ENCODE results near the gene FNIP1.

FNIP1 gene

GRCh38 chr5:131607903-131608540 is 188.8 kb downstream of the FNIP1 start:
- H4K20me1 ChIP-seq (ENCODE audit: insufficient read depth, low read length, poor library complexity, severe bottlenecking), result peaks cover 17% of the 10 kb centered on the region

GRCh38 chr5:131607418-131607817 is 189.4 kb downstream of the FNIP1 start:
- H3K4me1 ChIP-seq (ENCODE audit: insufficient read depth, low read length, poor library complexity, severe bottlenecking), result peaks cover 16% of the 10 kb centered on the region
- H3K4me3 ChIP-seq (ENCODE audit: low read length, poor library complexity, severe bottlenecking), result no peak overlapping the region
- TF ChIP-seq EZH2phosphoT487 (IDR thresholded peaks at IDR 0.05; ENCODE audit: borderline replicate concordance), result no peak
- TF ChIP-seq CTCF (conservative IDR thresholded peaks at IDR 0.05; ENCODE audit: low read length), result no peak
- H3K9me3 ChIP-seq (ENCODE audit: insufficient read depth, low read depth, low read length), result no peaks in the 10 kb centered on the region
- no peaks in the 10 kb centered on the region for H3K27me3 ChIP-seq (ENCODE audit: insufficient read depth, low read length, poor library complexity, severe bottlenecking)
- H3F3A ChIP-seq (ENCODE audit: low read depth), result no peaks in the 10 kb centered on the region
- H4K20me1 ChIP-seq (ENCODE audit: insufficient read depth, low read length, poor library complexity, severe bottlenecking), result peaks cover 17% of the 10 kb centered on the region
- H3K9me2 ChIP-seq (replicated peaks; ENCODE audit: low read depth, low read length), result no peaks in the 10 kb centered on the region
- H3K79me2 ChIP-seq (ENCODE audit: insufficient read depth, low read length), result peaks cover 76% of the 10 kb centered on the region
- H3K4me2 ChIP-seq (ENCODE audit: low read depth, low read length, poor library complexity, severe bottlenecking), result no peak overlapping the region
- H2AFZ ChIP-seq (ENCODE audit: low read length), result no peak overlapping the region
- H3K36me3 ChIP-seq (ENCODE audit: insufficient read depth, low read length), result peaks cover 4% of the 10 kb centered on the region; the same call in 1 of the 2 replicates
- H3K9ac ChIP-seq (ENCODE audit: low read depth, low read length, poor library complexity, severe bottlenecking), result no peak overlapping the region

More at GRCh38 chr5:131607903-131608540, 188.8 kb downstream of the FNIP1 start:
- H3K36me3 ChIP-seq (ENCODE audit: insufficient read depth, low read length), result no peaks in the 10 kb centered on the region
- H3K9ac ChIP-seq (ENCODE audit: low read depth, low read length, poor library complexity, severe bottlenecking), result no peak overlapping the region
- no peak overlapping the region for H2AFZ ChIP-seq (ENCODE audit: low read length)
- H3F3A ChIP-seq (ENCODE audit: low read depth), result no peaks in the 10 kb centered on the region
- H3K4me3 ChIP-seq (ENCODE audit: low read length, poor library complexity, severe bottlenecking), result no peak overlapping the region
- H3K9me3 ChIP-seq (ENCODE audit: insufficient read depth, low read depth, low read length), result no peaks in the 10 kb centered on the region
- no peaks in the 10 kb centered on the region for H3K27me3 ChIP-seq (ENCODE audit: insufficient read depth, low read length, poor library complexity, severe bottlenecking)
- peaks cover 16% of the 10 kb centered on the region for H3K4me1 ChIP-seq (ENCODE audit: insufficient read depth, low read length, poor library complexity, severe bottlenecking)
- TF ChIP-seq EZH2phosphoT487 (IDR thresholded peaks at IDR 0.05; ENCODE audit: borderline replicate concordance) (no peak), CTCF (conservative IDR thresholded peaks at IDR 0.05; ENCODE audit: low read length) (no peak)
- H3K9me2 ChIP-seq (replicated peaks; ENCODE audit: low read depth, low read length), result no peaks in the 10 kb centered on the region
- peaks cover 82% of the 10 kb centered on the region for H3K79me2 ChIP-seq (ENCODE audit: insufficient read depth, low read length)
- peak overlapping the region; percentile 48 for H3K4me2 ChIP-seq (ENCODE audit: low read depth, low read length, poor library complexity, severe bottlenecking)

- TF ChIP-seq CTCF (conservative IDR thresholded peaks at IDR 0.05; ENCODE audit: low read length) (no peak), EZH2phosphoT487 (IDR thresholded peaks at IDR 0.05; ENCODE audit: borderline replicate concordance) (no peak)
- H3K79me2 ChIP-seq (ENCODE audit: insufficient read depth, low read length), result peaks cover 55% of the 10 kb centered on the region
Observed at GRCh38 chr5:131605086-131605485, 191.7 kb downstream of the FNIP1 start.

More at GRCh38 chr5:131605086-131605485, 191.7 kb downstream of the FNIP1 start:
- Histone ChIP-seq H3K9me2 (replicated peaks; ENCODE audit: low read depth, low read length) (no peaks in the 10 kb centered on the region), H3F3A (ENCODE audit: low read depth) (no peaks in the 10 kb centered on the region), H3K4me2 (ENCODE audit: low read depth, low read length, poor library complexity, severe bottlenecking) (no peak overlapping the region), H2AFZ (ENCODE audit: low read length) (no peak overlapping the region), H3K36me3 (ENCODE audit: insufficient read depth, low read length) (peaks cover 7% of the 10 kb centered on the region; the same call in 1 of the 2 replicates), H3K27me3 (ENCODE audit: insufficient read depth, low read length, poor library complexity, severe bottlenecking) (no peaks in the 10 kb centered on the region), H3K4me3 (ENCODE audit: low read length, poor library complexity, severe bottlenecking) (no peak overlapping the region), H3K9ac (ENCODE audit: low read depth, low read length, poor library complexity, severe bottlenecking) (no peak overlapping the region), H4K20me1 (ENCODE audit: insufficient read depth, low read length, poor library complexity, severe bottlenecking) (peaks cover 17% of the 10 kb centered on the region), H3K4me1 (ENCODE audit: insufficient read depth, low read length, poor library complexity, severe bottlenecking) (peaks cover 16% of the 10 kb centered on the region), H3K9me3 (ENCODE audit: insufficient read depth, low read depth, low read length) (no peaks in the 10 kb centered on the region)

All from Loucy (cell line).